Measurements from ENCODE around the gene PDAP1.
A peak's percentile ranks its signal among the peaks of the same experiment; 100 is the strongest.

PDAP1 gene

GRCh38 chr7:99424932-99425730, 16.7 kb upstream of the PDAP1 start:
- no peak for DNase-seq

- DNase-seq, result no peak
These were observed 14.2 kb upstream of the PDAP1 start for GRCh38 chr7:99422625-99423024.

- DNase-seq, result peak; percentile 23
These were observed 13.8 kb upstream of the PDAP1 start for GRCh38 chr7:99422186-99422585.

GRCh38 chr7:99420986-99421385, 12.6 kb upstream of the PDAP1 start:
- DNase-seq, result no peak

- no peak for DNase-seq
These were observed 11.8 kb upstream of the PDAP1 start for GRCh38 chr7:99420213-99420612.

- no peak for DNase-seq
These were observed 11.1 kb upstream of the PDAP1 start for GRCh38 chr7:99419323-99420021.

- DNase-seq, result no peak
These were observed 9.9 kb upstream of the PDAP1 start for GRCh38 chr7:99418260-99418659.

- peak; percentile 60 for DNase-seq
These were observed 7.2 kb upstream of the PDAP1 start for GRCh38 chr7:99415513-99416127.

- DNase-seq, result no peak
These were observed 2.2 kb upstream of the PDAP1 start for GRCh38 chr7:99410635-99411034.

- DNase-seq, result no peak
These were observed 1.4 kb upstream of the PDAP1 start for GRCh38 chr7:99409806-99410205.

GRCh38 chr7:99409192-99409572, 785 bp upstream of the PDAP1 start:
- DNase-seq, result no peak

GRCh38 chr7:99407872-99408378, 472 bp downstream of the PDAP1 start:
- peak; percentile 35 for DNase-seq

- DNase-seq, result no peak
These were observed 1.8 kb downstream of the PDAP1 start for GRCh38 chr7:99406557-99406956.

- no peak for DNase-seq
These were observed 3.4 kb downstream of the PDAP1 start for GRCh38 chr7:99404977-99405320.

GRCh38 chr7:99404235-99404976, 4.0 kb downstream of the PDAP1 start:
- no peak for DNase-seq

GRCh38 chr7:99403764-99404163, 4.6 kb downstream of the PDAP1 start:
- no peak for DNase-seq

GRCh38 chr7:99402854-99403253, 5.5 kb downstream of the PDAP1 start:
- no peak for DNase-seq

GRCh38 chr7:99399597-99399996, 8.8 kb downstream of the PDAP1 start:
- no peak for DNase-seq

GRCh38 chr7:99398891-99399445, 9.4 kb downstream of the PDAP1 start:
- no peak for DNase-seq

GRCh38 chr7:99397297-99397983, 11.0 kb downstream of the PDAP1 start:
- no peak for DNase-seq

GRCh38 chr7:99396418-99397296, 11.7 kb downstream of the PDAP1 start:
- no peak for DNase-seq
